Thoracic aorta (tissue), 2 donors: ENCODE measurements around the gene IFI16. TPM values are rescaled to one million over a fixed set of nuclear protein-coding genes. Genes with fewer than 3 reads are reported as not detected.

Experiments
- ATAC-seq: fragments of 150-250 bp; one replicate; pipeline ENCODE4 v1.8.0; 2017; ENCODE audit warnings: low read depth; ENCODE audit not compliant: insufficient number of reproducible peaks, low FRiP score
- DNase-seq: peaks from one replicate; pipeline ENCODE4 v3.0.0-alpha.2; 2020; ENCODE audit warnings: low spot score
- H3K27ac ChIP-seq, 2 donors: fragments of 200-600 bp; sonication (generic); 1 replicate in 1 of 2; 2 replicates in 1 of 2; pipeline ENCODE4 v1.5.1; 2016; ENCODE audit warnings: mild to moderate bottlenecking in 2 of 2, moderate library complexity in 2 of 2
- H3K27me3 ChIP-seq: fragments of 200-600 bp; sonication (generic); replicated peaks from 2 replicates; pipeline ENCODE4 v1.6.0; 2016; ENCODE audit warnings: mild to moderate bottlenecking; ENCODE audit not compliant: insufficient read depth
- H3K36me3 ChIP-seq: fragments of 200-600 bp; sonication (generic); one replicate; pipeline ENCODE4 v1.5.1; 2016
- H3K4me1 ChIP-seq, 2 donors: fragments of 200-600 bp; sonication (generic); 1 replicate in 1 of 2; 2 replicates in 1 of 2; pipeline versions ENCODE4 v1.5.1 to v1.6.0; 2016; ENCODE audit warnings: low read depth in 2 of 2, mild to moderate bottlenecking in 1 of 2; ENCODE audit not compliant: control insufficient read depth in 1 of 2
- H3K4me3 ChIP-seq: fragments of 200-600 bp; sonication (generic); 2 replicates; pipeline ENCODE4 v1.5.1; 2016; ENCODE audit warnings: mild to moderate bottlenecking
- H3K9me3 ChIP-seq: fragments of 200-600 bp; sonication (generic); 2 replicates; pipeline ENCODE4 v1.5.1; 2016
- CTCF ChIP-seq: fragments of 200-600 bp; sonication (generic); IDR thresholded peaks from one replicate; pipeline ENCODE4 v1.5.1; 2019; ENCODE audit warnings: antibody characterized with exemption
- total RNA-seq, 2 donors: library from RNA; depleted of rRNA; stranded (reverse); fragments of >200 nt; gene quantifications; one replicate each; pipeline versions ENCODE4 v1.1.0 to v1.2.3, GENCODE V29; 2016

The IFI16 gene
- total RNA-seq, 2 donors from 2014 or later: 65.4 to 182 TPM

GRCh38 chr1:159088546-159089183 is 79.0 kb downstream of the IFI16 start:
- no peaks in the 10 kb centered on the region for H3K27me3 ChIP-seq
- no peak overlapping the region for H3K27ac ChIP-seq
- H3K4me1 ChIP-seq: no peaks in the 10 kb centered on the region
- no peak for DNase-seq
- no peaks in the 10 kb centered on the region for H3K9me3 ChIP-seq
- H3K36me3 ChIP-seq: no peaks in the 10 kb centered on the region
- TF ChIP-seq CTCF: no peak
- H3K4me3 ChIP-seq: no peak overlapping the region
- no peak for ATAC-seq

- no peaks in the 10 kb centered on the region for H3K9me3 ChIP-seq
- H3K27me3 ChIP-seq: no peaks in the 10 kb centered on the region
- no peaks in the 10 kb centered on the region for H3K36me3 ChIP-seq
- H3K4me1 ChIP-seq: no peaks in the 10 kb centered on the region
- TF ChIP-seq CTCF: peak; percentile 28
- no peak overlapping the region for H3K27ac ChIP-seq
- no peak overlapping the region for H3K4me3 ChIP-seq
- no peak for DNase-seq
- ATAC-seq: no peak
Observed at GRCh38 chr1:159089184-159089791, 79.6 kb downstream of the IFI16 start.

GRCh38 chr1:159090286-159091179 is 80.8 kb downstream of the IFI16 start:
- Histone ChIP-seq H3K4me1 (no peaks in the 10 kb centered on the region), H3K27ac (no peak overlapping the region), H3K27me3 (no peaks in the 10 kb centered on the region), H3K9me3 (no peaks in the 10 kb centered on the region), H3K36me3 (no peaks in the 10 kb centered on the region), H3K4me3 (no peak overlapping the region)
- no peak for DNase-seq
- no peak for ATAC-seq
- no peak for TF ChIP-seq CTCF

GRCh38 chr1:159091180-159091560 is 81.5 kb downstream of the IFI16 start:
- H3K4me1 ChIP-seq: no peaks in the 10 kb centered on the region
- no peak for ATAC-seq
- DNase-seq: no peak
- no peak for TF ChIP-seq CTCF
- H3K27ac ChIP-seq: no peak overlapping the region
- no peak overlapping the region for H3K4me3 ChIP-seq
- no peaks in the 10 kb centered on the region for H3K9me3 ChIP-seq
- no peaks in the 10 kb centered on the region for H3K27me3 ChIP-seq
- no peaks in the 10 kb centered on the region for H3K36me3 ChIP-seq

DNA sequence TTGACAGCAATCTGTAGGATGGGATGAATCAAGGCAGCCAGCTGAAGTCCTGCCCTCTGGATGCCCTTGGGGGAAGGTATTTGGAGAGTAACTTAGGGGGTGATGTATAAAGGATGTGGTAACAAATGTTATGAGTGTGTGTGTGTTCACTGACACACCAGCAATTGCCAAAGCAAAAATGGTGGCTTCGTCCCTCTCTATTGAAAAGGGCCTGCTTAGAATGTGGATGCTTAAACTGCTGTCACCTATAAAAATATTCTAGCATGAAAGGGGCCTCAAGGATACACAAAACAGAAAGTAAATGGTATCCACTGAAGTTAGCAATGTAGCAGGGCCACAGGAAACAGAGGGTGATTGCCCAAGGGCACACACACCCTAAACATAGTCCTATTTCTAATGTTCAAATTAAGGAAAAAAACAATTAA is 81.9 kb downstream of the IFI16 start:
- Histone ChIP-seq H3K27ac (no peak overlapping the region), H3K36me3 (no peaks in the 10 kb centered on the region), H3K9me3 (no peaks in the 10 kb centered on the region), H3K4me3 (no peak overlapping the region), H3K4me1 (no peaks in the 10 kb centered on the region), H3K27me3 (no peaks in the 10 kb centered on the region)
- DNase-seq: no peak
- ATAC-seq: no peak
- TF ChIP-seq CTCF: no peak
